MM.1S (cell line): ENCODE measurements around the gene IQCM.

Source experiments
- EZH2 ChIP-seq: fragments of 300-600 bp; sonication (generic); optimal IDR thresholded peaks from 2 replicates; pipeline ENCODE3; 2017; ENCODE audit warnings: low read depth, mild to moderate bottlenecking, antibody characterized with exemption, low read length, mixed read lengths
- TF ChIP-seq, protein P1 (sequence below): fragments of 300-600 bp; sonication (generic); IDR thresholded peaks from 2 replicates; pipeline ENCODE4 v1.5.1; 2016; ENCODE audit warnings: antibody characterized with exemption, low read length, mixed read lengths

DNA sequence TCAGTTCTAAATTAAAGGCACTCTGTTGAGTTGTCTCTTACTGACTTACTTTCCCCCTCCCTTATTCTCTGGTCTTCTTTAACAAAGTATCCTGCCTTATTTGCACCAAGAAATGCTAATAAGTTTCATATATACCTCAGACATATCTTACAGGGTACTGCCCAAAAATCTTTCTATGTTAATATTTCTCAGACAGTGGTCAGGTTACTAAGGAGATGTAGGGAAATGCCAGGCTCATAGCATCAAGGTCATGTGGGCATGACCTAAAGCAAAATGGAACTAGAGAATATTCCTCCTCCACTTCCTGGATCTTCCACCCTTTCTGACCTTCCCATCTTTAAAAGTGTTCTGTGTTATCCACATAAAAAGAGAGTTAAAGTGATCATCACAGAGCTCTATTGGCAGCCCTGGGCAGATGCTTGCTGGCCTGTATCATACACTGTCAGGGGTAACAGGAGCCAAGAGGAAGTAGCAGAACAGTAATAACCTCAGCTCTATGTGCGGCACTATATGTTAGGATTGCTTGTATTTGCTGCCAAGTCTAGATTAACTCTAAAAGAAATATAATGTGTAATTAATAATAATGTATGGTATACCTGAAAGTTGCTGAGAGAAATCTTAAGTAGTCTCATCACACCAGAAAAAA is 74.3 kb downstream of the IQCM start:
- TF ChIP-seq, protein P1, sequence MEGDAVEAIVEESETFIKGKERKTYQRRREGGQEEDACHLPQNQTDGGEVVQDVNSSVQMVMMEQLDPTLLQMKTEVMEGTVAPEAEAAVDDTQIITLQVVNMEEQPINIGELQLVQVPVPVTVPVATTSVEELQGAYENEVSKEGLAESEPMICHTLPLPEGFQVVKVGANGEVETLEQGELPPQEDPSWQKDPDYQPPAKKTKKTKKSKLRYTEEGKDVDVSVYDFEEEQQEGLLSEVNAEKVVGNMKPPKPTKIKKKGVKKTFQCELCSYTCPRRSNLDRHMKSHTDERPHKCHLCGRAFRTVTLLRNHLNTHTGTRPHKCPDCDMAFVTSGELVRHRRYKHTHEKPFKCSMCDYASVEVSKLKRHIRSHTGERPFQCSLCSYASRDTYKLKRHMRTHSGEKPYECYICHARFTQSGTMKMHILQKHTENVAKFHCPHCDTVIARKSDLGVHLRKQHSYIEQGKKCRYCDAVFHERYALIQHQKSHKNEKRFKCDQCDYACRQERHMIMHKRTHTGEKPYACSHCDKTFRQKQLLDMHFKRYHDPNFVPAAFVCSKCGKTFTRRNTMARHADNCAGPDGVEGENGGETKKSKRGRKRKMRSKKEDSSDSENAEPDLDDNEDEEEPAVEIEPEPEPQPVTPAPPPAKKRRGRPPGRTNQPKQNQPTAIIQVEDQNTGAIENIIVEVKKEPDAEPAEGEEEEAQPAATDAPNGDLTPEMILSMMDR, result no peak
- no peak for TF ChIP-seq EZH2
